GM19351 (cell line): ENCODE results near the gene BCAS1.
"Not testable (repeated sequence)": the region's sequence is repeated elsewhere in the genome, so short reads cannot be mapped to it uniquely, and the experiment has no call there.

Experiments used
- ATAC-seq: cut with Tn5 transposase; IDR thresholded peaks from one replicate; pipeline ENCODE4 v1.9.1; 2021; ENCODE audit warnings: mild to moderate bottlenecking, moderate library complexity; ENCODE audit not compliant: unreplicated experiment

The BCAS1 gene

GRCh38 chr20:53994088-53994487, 76.3 kb downstream of the BCAS1 start:
- no peak for ATAC-seq

- no peak for ATAC-seq
Observed at GRCh38 chr20:53993310-53993709, 77.1 kb downstream of the BCAS1 start.

GRCh38 chr20:53990768-53991450, 79.5 kb downstream of the BCAS1 start:
- no peak for ATAC-seq

- ATAC-seq: no peak
Observed at GRCh38 chr20:53990003-53990402, 80.4 kb downstream of the BCAS1 start.

GRCh38 chr20:53989401-53989800, 81.0 kb downstream of the BCAS1 start:
- no peak for ATAC-seq

GRCh38 chr20:53986037-53986650, 84.2 kb downstream of the BCAS1 start:
- no peak for ATAC-seq

GRCh38 chr20:53985150-53985518, 85.3 kb downstream of the BCAS1 start:
- no peak for ATAC-seq

- no peak for ATAC-seq
Observed at GRCh38 chr20:53984356-53985149, 85.8 kb downstream of the BCAS1 start.

- no peak for ATAC-seq
Observed at GRCh38 chr20:53983401-53983800, 87.0 kb downstream of the BCAS1 start.

- no peak for ATAC-seq
Observed at GRCh38 chr20:53982624-53983023, 87.8 kb downstream of the BCAS1 start.

- ATAC-seq: no peak
Observed at GRCh38 chr20:53981752-53982437, 88.5 kb downstream of the BCAS1 start.

GRCh38 chr20:53981130-53981529, 89.3 kb downstream of the BCAS1 start:
- ATAC-seq: no peak

GRCh38 chr20:53980031-53980465, 90.3 kb downstream of the BCAS1 start:
- no peak for ATAC-seq

- ATAC-seq: no peak
Observed at GRCh38 chr20:53978497-53978896, 91.9 kb downstream of the BCAS1 start.

GRCh38 chr20:53977391-53977790, 93.0 kb downstream of the BCAS1 start:
- no peak for ATAC-seq

- ATAC-seq: no peak
Observed at GRCh38 chr20:53975761-53976160, 94.6 kb downstream of the BCAS1 start.

- no peak for ATAC-seq
Observed at GRCh38 chr20:53974785-53975555, 95.4 kb downstream of the BCAS1 start.

GRCh38 chr20:53973882-53974281, 96.5 kb downstream of the BCAS1 start:
- ATAC-seq: not testable (repeated sequence)

GRCh38 chr20:53972179-53972578, 98.2 kb downstream of the BCAS1 start:
- ATAC-seq: no peak

- ATAC-seq: no peak
Observed at GRCh38 chr20:53971096-53971683, 99.2 kb downstream of the BCAS1 start.
